Transverse colon (tissue), 4 donors: ENCODE data around the gene RNF44. TPM values are rescaled to one million over a fixed set of nuclear protein-coding genes. Genes with fewer than 3 reads are reported as not detected.
"Not testable (repeated sequence)": the region's sequence is repeated elsewhere in the genome, so short reads cannot be mapped to it uniquely, and the experiment has no call there.

Experiments used
- DNase-seq: peaks from one replicate; pipeline ENCODE4 v3.0.0-alpha.2; 2019
- H3K27ac ChIP-seq, 4 donors: fragments of 200-600 bp; sonication (generic); 2 replicates each; pipeline ENCODE4 v1.5.1; 2016 to 2018; ENCODE audit warnings: inconsistent platforms in 4 of 4
- H3K27me3 ChIP-seq: fragments of 200-600 bp; sonication (generic); 2 replicates; pipeline ENCODE4 v1.5.1; 2017; ENCODE audit warnings: inconsistent platforms
- H3K36me3 ChIP-seq, 4 donors: fragments of 200-600 bp; sonication (generic); 2 replicates each; pipeline ENCODE4 v1.5.1; 2017 to 2019; ENCODE audit warnings: inconsistent platforms in 4 of 4
- H3K4me1 ChIP-seq, 4 donors: fragments of 200-600 bp; sonication (generic); 2 replicates each; pipeline ENCODE4 v1.5.1; 2017 to 2020; ENCODE audit warnings: inconsistent platforms in 4 of 4
- H3K4me3 ChIP-seq, 4 donors: fragments of 200-600 bp; sonication (generic); 1 replicate in 1 of 4; 2 replicates in 3 of 4; pipeline versions ENCODE4 v1.5.1 to v1.6.1; 2017 to 2019; ENCODE audit warnings: inconsistent platforms in 4 of 4
- H3K9me3 ChIP-seq, 2 donors: fragments of 200-600 bp; sonication (generic); 2 replicates each; pipeline ENCODE4 v1.5.1; 2017 to 2019; ENCODE audit warnings: inconsistent platforms in 2 of 2
- CTCF ChIP-seq, 5 experiments: fragments of 200-600 bp in 3 of 5; fragments of 450-650 bp in 2 of 5; sonication (generic) in 3 of 5; IDR thresholded peaks; 1 replicate in 2 of 5; 2 replicates in 3 of 5; pipeline ENCODE4 v1.5.1; 2016 to 2017; ENCODE audit warnings: antibody characterized with exemption in 5 of 5, inconsistent platforms in 3 of 5, mild to moderate bottlenecking in 2 of 5, moderate library complexity in 1 of 5
- EP300 ChIP-seq: sonication (generic); formaldehyde crosslinking; IDR thresholded peaks from one replicate; pipeline ENCODE4 v1.6.1; 2017; ENCODE audit warnings: antibody characterized with exemption, low read depth
- POLR2A ChIP-seq: fragments of 450-650 bp; IDR thresholded peaks from one replicate; pipeline ENCODE4 v1.6.1; 2016; ENCODE audit warnings: antibody characterized with exemption, mild to moderate bottlenecking, moderate library complexity
- POLR2AphosphoS5 ChIP-seq, 3 donors: sonication (generic); formaldehyde crosslinking; IDR thresholded peaks; one replicate each; pipeline ENCODE4 v1.6.1; 2016; ENCODE audit warnings: antibody characterized with exemption in 3 of 3
- WGBS, 2 donors: methylation state at CpG; one replicate each; pipeline ENCODE4 v1.1.5; 2018; ENCODE audit warnings: low coverage in 1 of 2; 5-methylcytosine and 5-hydroxymethylcytosine counted together
- in situ Hi-C, 4 donors: fragments of 200-750 bp; cut with MboI; loops; one replicate each; pipeline versions ENCODE4 v1.15.0 to v1.15.1; 2017; ENCODE audit warnings: low sequenced_read_pairs in 3 of 4, low pct_ligation_motif_present in 1 of 4, low pct_unique_long_range_greater_than_20kb in 1 of 4
- intact Hi-C: fragments of 100-400 bp; cut with DNase I; formaldehyde crosslinking; loops from one replicate; pipeline ENCODE4 v1.15.1; 2023; ENCODE audit warnings: low total_unique reads
- total RNA-seq, 4 donors: library from RNA; depleted of rRNA; stranded (reverse); fragments of >200 nt; gene quantifications; one replicate each; pipeline ENCODE4 v1.1.0, GENCODE V29; 2016

RNF44 gene
- total RNA-seq, 4 donors from 2014 or later, result 43.8 to 65.6 (median 54.8) TPM

- TF ChIP-seq POLR2AphosphoS5 (IDR thresholded peaks at IDR 0.05) (peak in 1 of 3 donors; percentile 46), EP300 (peak; percentile 31), CTCF (IDR thresholded peaks at IDR 0.05) (no peak), POLR2A (no peak)
- in situ Hi-C loops, result no loop called here
Observed at GRCh38 chr5:176553260-176554085, 16.3 kb upstream of the RNF44 start.

DNA sequence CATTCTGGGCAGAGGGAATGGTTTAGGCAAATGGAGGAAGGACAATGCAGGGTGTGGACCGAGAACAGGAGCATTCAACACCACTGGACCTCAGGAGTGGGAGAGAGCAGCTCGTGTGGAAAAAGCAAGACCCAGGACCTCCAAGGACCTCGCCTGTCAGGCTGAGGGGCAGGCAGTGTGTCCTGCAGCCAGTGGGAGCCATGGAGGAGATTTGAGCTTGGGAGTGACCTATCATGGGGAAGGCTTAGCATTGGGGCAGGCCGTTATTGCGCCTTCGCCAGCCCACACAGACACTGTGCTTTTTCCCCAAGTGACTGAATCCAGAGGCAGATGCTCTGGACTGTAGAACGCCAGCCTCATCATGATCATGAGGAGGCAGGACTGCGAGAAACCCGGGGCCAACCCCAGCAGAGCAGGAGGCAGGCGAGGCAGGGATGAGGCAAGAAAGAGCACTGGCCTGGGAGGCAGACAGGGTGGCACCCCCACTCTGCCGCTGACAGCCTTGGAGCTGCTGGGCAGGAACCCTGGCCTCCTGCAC, 15.2 kb upstream of the RNF44 start:
- H3K9me3 ChIP-seq, result no peaks in the 10 kb centered on the region
- H3K4me1 ChIP-seq, result peaks cover 7 to 38% (median 28%) of the 10 kb centered on the region in 4 donors
- H3K27ac ChIP-seq, result peak overlapping the region in 2 of 4 donors; percentile 15 to 37
- TF ChIP-seq POLR2A, result no peak
- TF ChIP-seq EP300, result no peak
- no peak for TF ChIP-seq POLR2AphosphoS5 (IDR thresholded peaks at IDR 0.05)
- TF ChIP-seq CTCF (IDR thresholded peaks at IDR 0.05), result no peak
- H3K36me3 ChIP-seq, result no peaks in the 10 kb centered on the region
- no peak overlapping the region for H3K4me3 ChIP-seq
- intact Hi-C loops (no loop called here), in situ Hi-C loops (no loop called here)
- H3K27me3 ChIP-seq, result no peaks in the 10 kb centered on the region
- DNase-seq, result no peak
- WGBS, 2 donors, result 86% methylated on average over 11 of the region's 11 CpGs; no CpG with 5 or more reads in 1 of the 2 donors

More at GRCh38 chr5:176553260-176554085, 16.3 kb upstream of the RNF44 start:
- intact Hi-C loops, result no loop called here
- Histone ChIP-seq H3K9me3 (no peaks in the 10 kb centered on the region), H3K4me1 (peaks cover 2 to 27% (median 19%) of the 10 kb centered on the region in 4 donors), H3K27me3 (no peaks in the 10 kb centered on the region), H3K4me3 (no peak overlapping the region), H3K36me3 (no peaks in the 10 kb centered on the region), H3K27ac (peak overlapping the region in 1 of 4 donors; percentile 37)
- DNase-seq, result peak; percentile 64
- 65 to 74% methylated on average over 7 to 18 of the region's 18 CpGs for WGBS, 2 donors

DNA sequence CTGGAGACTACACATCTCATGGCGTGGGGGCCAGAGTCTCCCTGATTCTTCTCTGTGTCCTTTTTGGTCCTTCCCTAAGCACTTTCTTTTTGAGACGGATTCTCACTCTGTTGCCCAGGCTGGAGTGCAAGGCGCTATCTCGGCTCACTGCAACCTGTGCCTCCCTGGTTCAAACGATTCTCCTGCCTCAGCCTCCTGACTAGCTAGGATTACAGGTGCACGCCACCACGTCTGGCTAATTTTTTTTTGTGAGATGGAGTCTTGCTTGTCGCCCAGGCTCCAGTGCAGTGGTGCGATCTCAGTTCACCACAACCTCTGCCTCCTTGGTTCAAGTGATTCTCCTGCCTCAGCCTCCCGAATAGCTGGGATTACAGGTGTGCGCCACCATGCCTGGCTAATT, 13.7 kb upstream of the RNF44 start:
- H3K36me3 ChIP-seq, H3K27ac ChIP-seq, intact Hi-C loops, DNase-seq, H3K27me3 ChIP-seq, in situ Hi-C loops, H3K9me3 ChIP-seq: not testable (repeated sequence)
- Histone ChIP-seq H3K4me3 (peak overlapping the region in 1 of 4 donors; percentile 34), H3K4me1 (peaks cover 7 to 47% (median 41%) of the 10 kb centered on the region in 4 donors)
- WGBS, 2 donors, result 83 to 86% methylated on average over 4 to 11 of the region's 11 CpGs

GRCh38 chr5:176550275-176550831, 13.2 kb upstream of the RNF44 start:
- Histone ChIP-seq H3K9me3 (no peaks in the 10 kb centered on the region), H3K4me3 (peak overlapping the region in 1 of 4 donors; percentile 34), H3K4me1 (peaks cover 7 to 49% (median 45%) of the 10 kb centered on the region in 4 donors), H3K27ac (peak overlapping the region in 3 of 4 donors; percentile 96 to 97 (median 97)), H3K27me3 (no peaks in the 10 kb centered on the region), H3K36me3 (no peaks in the 10 kb centered on the region)
- intact Hi-C loops, result no loop called here
- in situ Hi-C loops, result no loop called here
- 60 to 71% methylated on average over 1 to 16 of the region's 16 CpGs for WGBS, 2 donors
- DNase-seq, result no peak
- TF ChIP-seq POLR2A, result no peak
- TF ChIP-seq POLR2AphosphoS5 (IDR thresholded peaks at IDR 0.05), result no peak

DNA sequence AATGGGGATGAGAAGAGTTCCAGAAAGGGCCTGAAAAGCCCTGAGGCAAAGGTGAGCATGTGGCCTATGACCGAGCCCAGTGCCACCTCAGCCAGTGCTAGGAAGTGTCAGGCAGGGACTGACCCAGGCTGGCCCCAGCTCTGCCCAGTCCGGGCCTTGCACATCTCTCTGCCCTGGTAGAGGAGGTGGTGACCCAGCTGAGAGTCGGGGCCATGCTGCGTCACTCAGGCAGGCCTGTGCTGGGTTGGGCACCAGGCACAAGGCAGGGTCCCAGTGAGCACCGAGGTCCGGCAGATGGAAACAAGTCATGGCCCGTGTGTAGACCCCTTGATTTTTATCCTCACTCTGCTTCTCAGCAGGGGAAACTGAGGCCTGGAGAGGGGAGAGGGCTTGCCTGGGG, 12.7 kb upstream of the RNF44 start:
- no peak for DNase-seq
- 91% methylated on average over 7 of the region's 7 CpGs; no CpG with 5 or more reads in 1 of the 2 donors for WGBS, 2 donors
- in situ Hi-C loops, result no loop called here
- H3K27ac ChIP-seq, result peak overlapping the region; percentile 85 to 97 (median 96)
- intact Hi-C loops, result no loop called here
- no peak for TF ChIP-seq POLR2AphosphoS5 (IDR thresholded peaks at IDR 0.05)
- TF ChIP-seq EP300, result no peak
- TF ChIP-seq CTCF (IDR thresholded peaks at IDR 0.05), result no peak
- TF ChIP-seq POLR2A, result no peak
- no peaks in the 10 kb centered on the region for H3K9me3 ChIP-seq
- peak overlapping the region in 2 of 4 donors; percentile 19 to 34 for H3K4me3 ChIP-seq
- no peaks in the 10 kb centered on the region for H3K27me3 ChIP-seq
- H3K36me3 ChIP-seq, result no peaks in the 10 kb centered on the region
- H3K4me1 ChIP-seq, result peaks cover 7 to 54% (median 50%) of the 10 kb centered on the region in 4 donors
